ENCODE measurements around the gene ERMP1. TPM values are rescaled to one million over a fixed set of nuclear protein-coding genes. Genes with fewer than 3 reads are reported as not detected.
"Not testable (repeated sequence)": the region's sequence is repeated elsewhere in the genome, so short reads cannot be mapped to it uniquely, and the experiment has no call there.

The ERMP1 gene
- total RNA-seq, 1 experiment from 2014 or later = 12.9 TPM

DNA sequence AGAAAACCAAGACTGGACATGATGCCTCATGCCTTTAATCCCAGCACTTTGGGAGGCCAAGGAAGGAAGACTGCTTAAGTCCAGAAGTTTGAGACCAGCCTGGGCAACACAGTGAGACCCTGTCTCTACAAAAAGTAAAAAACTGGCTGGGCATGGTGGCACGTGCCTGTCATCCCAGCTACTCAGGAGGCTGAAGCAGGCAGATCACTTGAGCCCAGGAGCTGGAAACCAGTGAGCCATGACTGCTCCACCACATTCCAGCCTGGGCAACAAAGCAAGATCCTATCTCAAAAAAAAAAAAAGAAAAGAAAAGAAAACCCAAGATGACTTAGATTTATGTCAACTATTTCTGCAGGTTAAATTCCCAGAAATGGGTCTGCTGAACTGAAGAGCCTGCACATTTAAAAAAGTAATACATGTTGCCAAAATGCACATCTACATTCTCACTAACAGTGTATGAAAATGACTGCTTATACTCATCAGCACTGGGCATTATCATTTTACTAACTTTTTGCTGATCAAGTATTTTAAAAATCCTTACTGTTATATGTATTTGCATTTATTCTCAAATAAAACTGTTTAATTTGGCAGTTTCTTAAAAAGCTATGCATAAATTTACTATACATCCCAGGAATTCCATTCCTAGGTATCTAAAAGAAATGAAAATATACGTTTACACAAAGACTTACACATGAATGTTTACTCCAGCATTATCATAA lies 14.3 kb downstream of the ERMP1 start:
- Histone ChIP-seq H3K27me3 (ENCODE audit: control insufficient read depth, insufficient read depth, low read length) (no peaks in the 10 kb centered on the region), H3K36me3 (replicated peaks; ENCODE audit: control insufficient read depth, insufficient read depth, low read length) (no peaks in the 10 kb centered on the region; the same call in 1 of the 2 replicates), H3K4me3 (ENCODE audit: insufficient read depth, low read depth, low read length) (no peak overlapping the region)
- DNase-seq = no peak

DNA sequence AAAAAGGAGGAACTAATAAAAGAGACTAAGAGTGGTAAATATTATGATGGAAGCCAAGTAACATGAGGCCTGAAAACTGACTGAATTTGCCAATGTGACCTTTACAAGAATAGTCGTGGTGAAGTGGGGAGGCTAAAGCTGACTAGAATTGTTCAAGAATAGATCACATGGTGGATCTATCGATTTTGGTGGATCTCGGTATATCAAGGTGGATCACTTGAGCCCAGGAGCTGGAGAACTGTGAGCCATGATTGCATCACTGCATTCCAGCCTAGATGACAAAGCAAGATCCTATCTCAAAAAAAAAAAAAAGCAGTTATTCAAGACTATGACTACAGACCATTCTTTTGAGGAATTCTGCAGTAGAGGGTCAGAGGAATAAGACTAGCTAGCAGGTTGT lies 15.1 kb downstream of the ERMP1 start:
- no peaks in the 10 kb centered on the region; the same call in 1 of the 2 replicates for H3K36me3 ChIP-seq (replicated peaks; ENCODE audit: control insufficient read depth, insufficient read depth, low read length)

DNA sequence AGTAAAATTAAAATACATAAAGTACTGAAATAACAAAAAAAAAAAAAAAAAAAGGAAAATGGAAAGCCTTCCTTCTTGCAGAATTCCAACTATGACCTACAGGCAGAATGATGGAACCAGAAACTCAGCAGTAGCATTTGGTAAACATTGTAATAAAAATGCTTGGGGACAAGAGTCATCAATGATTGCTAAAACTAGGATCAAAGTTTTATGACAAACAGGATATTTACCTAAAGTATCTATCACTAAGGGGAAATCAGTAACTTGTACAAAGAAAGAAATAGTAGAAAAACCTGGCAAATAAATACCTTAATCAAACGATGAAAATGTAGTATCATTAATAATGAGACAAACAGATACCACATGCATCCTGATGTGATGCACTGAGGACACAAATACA lies 17.5 kb downstream of the ERMP1 start:
- no peak for DNase-seq
- no peaks in the 10 kb centered on the region for H3K27me3 ChIP-seq (ENCODE audit: control insufficient read depth, insufficient read depth, low read length)
- no peaks in the 10 kb centered on the region for H3K36me3 ChIP-seq (replicated peaks; ENCODE audit: control insufficient read depth, insufficient read depth, low read length)
- no peak overlapping the region for H3K4me3 ChIP-seq (ENCODE audit: insufficient read depth, low read depth, low read length)

More for the DNA sequence above, 15.1 kb downstream of the ERMP1 start:
- Histone ChIP-seq H3K27me3 (ENCODE audit: control insufficient read depth, insufficient read depth, low read length) (no peaks in the 10 kb centered on the region), H3K4me3 (ENCODE audit: insufficient read depth, low read depth, low read length) (no peak overlapping the region)
- no peak for DNase-seq

DNA sequence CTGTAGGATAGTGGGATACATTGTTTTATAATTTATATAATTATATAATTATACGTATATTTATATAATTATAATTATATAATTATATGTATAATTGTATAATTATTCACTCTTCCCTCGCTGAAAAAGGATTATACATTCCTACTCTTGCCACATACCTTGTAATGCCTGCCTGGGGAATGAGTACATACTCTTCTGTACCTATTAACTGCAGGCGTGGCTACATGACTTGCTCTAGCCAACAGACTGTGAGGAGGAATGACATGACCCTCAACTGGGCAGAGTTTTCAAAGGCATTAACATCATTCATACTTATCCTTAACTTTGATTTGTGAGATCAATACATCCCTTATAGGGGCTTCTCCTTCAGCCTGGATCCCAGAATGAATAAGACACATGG lies 19.1 kb downstream of the ERMP1 start:
- no peak for DNase-seq
- Histone ChIP-seq H3K36me3 (replicated peaks; ENCODE audit: control insufficient read depth, insufficient read depth, low read length) (no peaks in the 10 kb centered on the region), H3K4me3 (ENCODE audit: insufficient read depth, low read depth, low read length) (no peak overlapping the region), H3K27me3 (ENCODE audit: control insufficient read depth, insufficient read depth, low read length) (no peaks in the 10 kb centered on the region)

DNA sequence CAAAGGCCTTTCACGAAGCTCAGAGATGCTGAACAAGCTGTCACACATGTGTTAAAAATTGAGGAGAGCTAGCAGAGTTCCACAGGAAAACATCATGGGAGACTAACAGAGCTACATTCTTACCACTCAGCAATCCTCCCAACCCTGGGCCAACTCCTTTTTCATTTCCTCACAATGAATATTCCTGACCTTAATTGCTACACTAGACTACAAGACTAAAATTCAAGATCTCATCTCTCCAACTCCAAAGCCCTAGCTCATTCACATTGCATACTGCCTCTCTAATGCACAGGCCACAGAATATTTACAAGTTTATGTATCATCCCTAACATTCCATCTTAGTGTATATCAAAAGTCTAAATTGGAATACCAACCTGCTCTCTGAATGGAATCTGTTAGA lies 21.2 kb downstream of the ERMP1 start:
- Histone ChIP-seq H3K36me3 (replicated peaks; ENCODE audit: control insufficient read depth, insufficient read depth, low read length) (no peaks in the 10 kb centered on the region), H3K4me3 (ENCODE audit: insufficient read depth, low read depth, low read length) (no peak overlapping the region), H3K27me3 (ENCODE audit: control insufficient read depth, insufficient read depth, low read length) (no peaks in the 10 kb centered on the region)
- DNase-seq = no peak

DNA sequence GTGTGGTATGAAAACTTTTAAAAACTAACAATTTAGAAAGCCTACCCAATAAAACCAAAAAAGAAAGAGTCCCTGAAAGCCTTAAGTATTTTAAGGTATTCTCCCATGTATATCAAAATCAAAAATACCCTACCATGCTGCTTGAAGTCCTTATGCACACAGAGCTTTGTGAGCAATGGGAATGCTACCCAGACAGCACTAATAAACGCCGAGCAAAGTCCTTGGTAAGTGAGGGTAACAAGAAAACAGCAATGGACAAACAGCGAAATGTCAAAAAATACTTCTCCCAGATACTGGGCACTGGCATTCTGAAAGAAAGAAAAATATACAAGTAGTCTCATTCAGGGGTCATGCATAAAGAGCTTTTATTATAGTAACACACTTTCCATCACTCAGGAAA lies 27.4 kb downstream of the ERMP1 start:
- no peak for DNase-seq
- Histone ChIP-seq H3K27me3 (ENCODE audit: control insufficient read depth, insufficient read depth, low read length) (no peaks in the 10 kb centered on the region), H3K36me3 (replicated peaks; ENCODE audit: control insufficient read depth, insufficient read depth, low read length) (no peaks in the 10 kb centered on the region), H3K4me3 (ENCODE audit: insufficient read depth, low read depth, low read length) (no peak overlapping the region)

DNA sequence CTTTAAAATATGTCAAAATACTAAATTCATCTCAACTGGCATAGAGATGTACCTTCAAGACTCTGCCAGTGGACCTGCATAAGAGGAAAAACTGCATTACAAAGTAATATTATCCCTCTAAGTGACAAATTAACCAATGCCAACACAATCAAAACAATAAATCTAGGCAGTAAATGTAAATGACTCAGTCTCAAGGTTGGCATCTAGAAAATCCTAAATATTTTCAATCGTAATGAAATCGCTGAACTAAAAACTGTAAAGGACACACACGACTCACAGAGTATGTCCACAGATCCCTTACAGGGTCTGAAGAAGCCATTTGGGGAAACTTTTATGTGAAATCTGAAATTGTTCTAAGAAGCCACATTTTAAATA lies 31.2 kb downstream of the ERMP1 start:
- Histone ChIP-seq H3K27me3 (ENCODE audit: control insufficient read depth, insufficient read depth, low read length) (no peaks in the 10 kb centered on the region), H3K36me3 (replicated peaks; ENCODE audit: control insufficient read depth, insufficient read depth, low read length) (no peaks in the 10 kb centered on the region), H3K4me3 (ENCODE audit: insufficient read depth, low read depth, low read length) (no peak overlapping the region)
- DNase-seq = no peak

DNA sequence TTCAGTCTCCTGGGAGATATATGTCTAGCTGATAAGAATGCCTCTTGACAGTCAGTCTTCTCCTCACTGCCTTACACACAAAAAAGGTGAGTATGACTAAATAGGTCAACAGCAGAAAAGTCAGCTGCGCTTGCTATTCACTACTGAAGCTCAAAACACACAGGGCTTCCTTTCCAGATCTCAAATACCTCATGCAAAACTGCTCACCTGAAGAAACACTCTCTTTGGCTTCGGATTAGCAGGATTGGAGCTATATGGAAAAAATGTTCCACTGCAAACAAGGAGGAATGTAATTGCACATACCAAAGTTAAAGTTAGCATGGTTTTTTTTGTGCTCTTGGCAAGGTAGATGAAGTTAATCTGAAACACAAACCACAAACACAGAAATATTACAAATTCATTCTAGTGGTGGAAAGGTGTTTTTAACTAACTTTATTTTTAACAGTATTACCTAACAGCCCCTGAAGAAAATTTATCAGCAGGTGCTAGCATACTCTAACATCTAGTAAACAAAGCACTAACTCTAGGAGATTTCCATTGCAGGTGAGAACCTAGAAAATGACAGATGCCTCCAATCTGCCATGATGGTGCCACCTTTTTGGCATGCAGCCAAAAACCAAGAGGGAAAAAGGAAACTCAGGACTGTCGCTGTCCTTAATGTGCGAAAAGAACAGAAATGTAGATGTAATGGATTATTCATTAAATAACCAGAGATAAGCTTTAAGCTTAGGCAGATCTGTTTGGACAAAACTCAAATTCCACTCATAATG lies 31.8 kb downstream of the ERMP1 start:
- no peaks in the 10 kb centered on the region for H3K27me3 ChIP-seq (ENCODE audit: control insufficient read depth, insufficient read depth, low read length)
- H3K4me3 ChIP-seq (ENCODE audit: insufficient read depth, low read depth, low read length) = no peak overlapping the region
- H3K36me3 ChIP-seq (replicated peaks; ENCODE audit: control insufficient read depth, insufficient read depth, low read length) = no peaks in the 10 kb centered on the region
- DNase-seq = no peak

DNA sequence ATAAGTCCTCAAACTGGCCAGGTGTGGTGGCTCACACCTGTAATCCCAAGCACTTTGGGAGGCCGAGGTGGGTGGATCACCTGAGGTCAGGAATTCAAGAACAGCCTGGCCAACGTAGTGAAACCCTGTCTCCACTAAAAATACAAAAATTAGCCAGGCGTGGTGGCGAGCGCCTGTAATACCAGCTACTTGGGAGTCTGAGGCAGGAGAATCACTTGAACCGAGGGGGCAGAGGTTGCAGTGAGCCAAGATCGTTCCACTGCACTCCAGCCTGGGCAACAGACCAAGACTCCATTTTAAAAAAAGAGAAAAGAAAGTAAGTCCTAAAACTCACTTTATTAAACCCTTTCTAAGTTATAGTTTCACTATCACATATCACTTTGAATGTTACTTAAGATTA lies 32.5 kb downstream of the ERMP1 start:
- not testable (repeated sequence) for H3K4me3 ChIP-seq (ENCODE audit: insufficient read depth, low read depth, low read length); DNase-seq; H3K27me3 ChIP-seq (ENCODE audit: control insufficient read depth, insufficient read depth, low read length); H3K36me3 ChIP-seq (replicated peaks; ENCODE audit: control insufficient read depth, insufficient read depth, low read length)

DNA sequence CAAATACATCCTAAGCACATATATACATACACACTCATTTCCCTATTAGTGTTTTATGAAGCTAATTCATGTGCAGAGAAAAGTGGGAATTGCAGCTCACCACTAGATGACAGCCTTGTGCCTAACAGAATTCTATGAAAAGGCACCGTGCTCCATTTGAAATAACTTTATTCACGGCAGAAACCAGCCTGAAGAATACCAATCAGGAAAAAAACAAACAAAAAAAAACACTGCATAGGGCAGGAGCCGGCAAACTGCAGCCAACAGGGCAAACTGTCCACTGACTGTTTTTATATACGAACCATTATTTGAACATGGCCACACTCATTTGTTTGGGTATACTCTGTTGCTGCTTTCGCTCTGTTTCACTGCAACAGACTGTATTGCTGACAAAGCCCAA lies 33.6 kb downstream of the ERMP1 start:
- Histone ChIP-seq H3K27me3 (ENCODE audit: control insufficient read depth, insufficient read depth, low read length) (no peaks in the 10 kb centered on the region), H3K4me3 (ENCODE audit: insufficient read depth, low read depth, low read length) (no peak overlapping the region), H3K36me3 (replicated peaks; ENCODE audit: control insufficient read depth, insufficient read depth, low read length) (no peaks in the 10 kb centered on the region)
- DNase-seq = peak; percentile 7

DNA sequence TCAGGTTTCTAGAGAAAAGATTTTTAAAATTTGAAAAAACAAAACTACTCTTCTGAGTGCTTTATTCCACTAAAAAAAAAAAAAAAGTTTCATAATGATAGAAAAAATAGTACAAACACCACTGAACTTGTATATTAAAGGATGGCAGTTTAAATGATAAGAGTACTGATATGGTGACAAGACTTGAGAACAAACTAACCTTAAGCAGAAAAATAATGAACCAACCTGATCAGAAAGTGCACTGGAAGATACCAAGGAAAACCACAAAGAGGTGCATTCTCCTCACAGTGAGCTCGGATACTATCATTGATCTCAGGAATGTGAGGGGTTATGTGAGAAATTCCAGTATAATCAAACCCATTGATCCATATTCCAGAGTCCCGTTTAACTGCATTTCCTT lies 34.3 kb downstream of the ERMP1 start:
- no peak for DNase-seq
- Histone ChIP-seq H3K27me3 (ENCODE audit: control insufficient read depth, insufficient read depth, low read length) (no peaks in the 10 kb centered on the region), H3K4me3 (ENCODE audit: insufficient read depth, low read depth, low read length) (no peak overlapping the region), H3K36me3 (replicated peaks; ENCODE audit: control insufficient read depth, insufficient read depth, low read length) (no peaks in the 10 kb centered on the region)

DNA sequence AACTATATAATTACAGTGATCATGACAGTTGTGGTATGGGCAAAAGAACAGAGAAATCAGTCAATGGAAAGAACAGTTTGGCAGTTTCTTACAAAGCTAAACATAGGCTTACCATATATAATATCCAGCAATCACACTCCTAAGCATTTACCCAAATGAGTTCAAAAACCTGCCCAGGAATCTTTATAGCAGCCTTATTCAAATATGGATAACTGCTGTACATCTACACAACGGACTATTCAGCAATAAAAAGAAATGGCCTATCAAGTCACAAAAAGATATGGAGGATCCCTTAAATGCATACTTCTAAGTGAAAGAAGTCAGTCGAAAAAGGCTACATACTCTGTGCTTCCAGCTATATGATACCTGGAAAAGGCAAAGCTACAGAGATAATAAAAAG lies 36.6 kb downstream of the ERMP1 start:
- DNase-seq = no peak
- Histone ChIP-seq H3K4me3 (ENCODE audit: insufficient read depth, low read depth, low read length) (no peak overlapping the region), H3K36me3 (replicated peaks; ENCODE audit: control insufficient read depth, insufficient read depth, low read length) (no peaks in the 10 kb centered on the region), H3K27me3 (ENCODE audit: control insufficient read depth, insufficient read depth, low read length) (no peaks in the 10 kb centered on the region)

DNA sequence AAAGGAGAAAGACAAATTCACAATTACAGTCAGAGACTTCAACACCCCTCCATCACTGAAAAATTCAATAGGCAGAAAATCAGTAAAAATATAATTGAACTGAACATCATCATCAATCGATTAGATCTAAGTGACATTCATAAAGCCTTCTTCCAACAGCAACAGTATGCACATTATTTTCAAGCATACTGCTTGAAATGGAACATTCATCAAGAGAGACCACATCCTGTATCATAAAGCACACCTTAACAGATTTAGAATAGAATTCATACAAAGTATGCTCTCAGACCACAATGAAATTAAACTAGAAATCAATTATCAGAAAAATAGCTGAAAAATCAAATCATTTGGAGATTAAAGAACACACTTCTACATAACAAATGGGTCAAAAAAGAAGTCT lies 39.1 kb downstream of the ERMP1 start:
- DNase-seq = no peak
- Histone ChIP-seq H3K36me3 (replicated peaks; ENCODE audit: control insufficient read depth, insufficient read depth, low read length) (no peaks in the 10 kb centered on the region), H3K4me3 (ENCODE audit: insufficient read depth, low read depth, low read length) (no peak overlapping the region), H3K27me3 (ENCODE audit: control insufficient read depth, insufficient read depth, low read length) (no peaks in the 10 kb centered on the region)

DNA sequence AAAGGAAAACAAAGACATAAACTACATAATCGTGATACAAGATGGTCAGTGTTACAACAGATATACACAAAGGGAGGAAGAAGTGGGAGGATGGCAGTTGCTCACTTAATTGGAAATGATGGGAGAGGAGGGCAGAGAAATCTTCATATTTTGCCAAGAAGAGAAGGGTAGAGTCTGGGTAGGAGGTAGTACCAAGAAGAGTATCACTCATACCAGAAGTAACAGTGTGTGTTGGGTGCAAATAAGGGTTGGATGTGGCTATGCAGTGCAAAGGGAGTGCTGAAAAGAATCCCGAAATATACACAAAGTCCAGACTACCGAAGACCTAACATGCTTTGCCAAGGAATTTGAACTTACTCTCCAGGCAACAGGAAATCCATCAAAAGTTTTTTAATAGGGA lies 41.0 kb downstream of the ERMP1 start:
- H3K4me3 ChIP-seq (ENCODE audit: insufficient read depth, low read depth, low read length) = no peak overlapping the region
- DNase-seq = no peak

DNA sequence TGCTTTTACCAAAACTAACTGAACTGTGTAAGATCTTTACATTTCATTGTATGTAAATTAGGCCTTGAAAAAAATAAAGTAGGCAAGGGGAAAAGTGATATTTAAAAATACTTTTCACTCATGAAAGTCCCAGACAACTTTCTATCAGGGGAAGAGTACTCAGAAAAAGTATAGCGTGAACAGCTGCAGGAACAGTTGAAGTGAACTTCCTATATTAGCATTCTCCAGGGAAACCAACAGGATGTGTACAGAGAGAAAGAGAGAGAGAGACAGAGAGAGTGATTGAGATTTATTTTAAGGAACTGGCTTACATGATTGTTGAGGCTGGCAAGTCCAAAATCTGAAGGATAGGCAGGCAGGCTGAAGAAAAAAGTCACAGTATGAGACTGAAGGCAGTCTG lies 42.0 kb downstream of the ERMP1 start:
- H3K4me3 ChIP-seq (ENCODE audit: insufficient read depth, low read depth, low read length) = no peak overlapping the region
- no peaks in the 10 kb centered on the region for H3K36me3 ChIP-seq (replicated peaks; ENCODE audit: control insufficient read depth, insufficient read depth, low read length)
- DNase-seq = no peak
- H3K27me3 ChIP-seq (ENCODE audit: control insufficient read depth, insufficient read depth, low read length) = no peaks in the 10 kb centered on the region

More for the DNA sequence above, 41.0 kb downstream of the ERMP1 start:
- no peaks in the 10 kb centered on the region for H3K36me3 ChIP-seq (replicated peaks; ENCODE audit: control insufficient read depth, insufficient read depth, low read length)
- H3K27me3 ChIP-seq (ENCODE audit: control insufficient read depth, insufficient read depth, low read length) = no peaks in the 10 kb centered on the region

Data from H7 (cell line).